BLaER1 treated with 17β-estradiol and CSF1 and Interleukin-3, amounts not matched to agents 10 nM and 100 nM (cell line): ENCODE results near the gene SLC25A21.

Experiments used
- H3K27ac ChIP-seq, 11 experiments: shearing (Covaris generic); formaldehyde crosslinking; 2 replicates each; pipeline ENCODE4 v1.8.1; 2022
- H3K27me3 ChIP-seq, 11 experiments: shearing (Covaris generic); formaldehyde crosslinking; 2 replicates each; pipeline ENCODE4 v1.8.1; 2022
- H3K36me3 ChIP-seq, 11 experiments: shearing (Covaris generic); formaldehyde crosslinking; 2 replicates each; pipeline ENCODE4 v1.8.1; 2022
- H3K4me1 ChIP-seq, 10 experiments: shearing (Covaris generic); formaldehyde crosslinking; 2 replicates each; pipeline ENCODE4 v1.8.1; 2022
- H3K4me2 ChIP-seq, 11 experiments: shearing (Covaris generic); formaldehyde crosslinking; 2 replicates each; pipeline ENCODE4 v1.8.1; 2022
- H3K4me3 ChIP-seq, 10 experiments: shearing (Covaris generic); formaldehyde crosslinking; 2 replicates each; pipeline ENCODE4 v1.8.1; 2022
- H3K9ac ChIP-seq, 11 experiments: shearing (Covaris generic); formaldehyde crosslinking; 2 replicates each; pipeline ENCODE4 v1.8.1; 2022
- H3K9me3 ChIP-seq, 11 experiments: shearing (Covaris generic); formaldehyde crosslinking; replicated peaks in 1 of 11; 2 replicates each; pipeline ENCODE4 v1.8.1; 2022
- H4K20me1 ChIP-seq, 11 experiments: shearing (Covaris generic); formaldehyde crosslinking; 2 replicates each; pipeline ENCODE4 v1.8.1; 2022
- Cebpa-rat ChIP-seq, 11 experiments: shearing (Covaris generic); IDR thresholded peaks; 2 replicates each; pipeline ENCODE4 v1.8.1; 2022

Gene SLC25A21

DNA sequence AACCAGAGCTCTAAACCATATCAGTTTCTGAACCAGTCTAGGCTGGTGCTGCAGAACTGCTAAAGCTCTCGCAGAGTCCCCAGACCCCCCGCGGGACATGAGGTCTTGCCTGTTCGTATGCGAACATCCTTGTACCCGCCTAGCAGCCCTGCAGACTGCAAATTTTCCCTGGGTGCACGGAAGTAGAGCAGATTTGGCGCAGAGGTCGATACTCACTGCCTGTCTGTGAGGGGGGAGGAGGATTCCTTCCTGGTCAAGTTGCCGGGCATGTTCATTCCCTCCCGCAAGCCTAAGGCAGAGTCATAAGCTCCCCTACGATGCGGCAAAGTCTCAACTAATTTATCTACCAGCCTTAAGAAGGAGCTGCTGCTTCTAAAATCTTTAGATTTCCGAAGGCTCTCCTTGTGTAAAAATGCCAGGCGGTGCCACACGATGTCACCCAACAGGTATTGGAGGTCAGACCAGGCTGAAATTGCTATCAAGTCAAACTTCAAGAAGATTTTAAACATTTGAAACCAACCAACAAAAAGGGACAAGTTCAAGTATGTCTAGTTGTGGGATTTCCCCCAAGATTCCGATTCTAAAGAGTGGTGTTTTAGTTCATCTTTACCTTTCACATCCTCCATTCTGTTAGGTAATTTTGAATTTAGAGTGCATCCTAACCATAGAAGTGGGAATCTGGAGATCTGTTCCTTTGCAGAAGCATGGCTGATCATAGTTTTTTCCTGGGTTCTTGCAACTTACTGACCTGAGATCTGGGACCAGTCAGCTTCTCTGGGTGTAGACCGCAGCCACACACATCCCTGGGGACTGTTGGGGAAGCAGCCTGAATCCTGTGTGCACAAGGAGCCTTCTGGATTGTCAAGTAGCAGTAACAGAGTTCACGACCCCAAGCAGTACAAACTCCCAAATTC is 512.3 kb downstream of the SLC25A21 start:
- no peak for TF ChIP-seq Cebpa-rat (IDR thresholded peaks at IDR 0.05)
- Histone ChIP-seq H3K4me2 (peak overlapping the region; percentile 59 to 79 (median 68); a peak in 21 of 22 replicates), H4K20me1 (peaks cover 0 to 8% (median 3%) of the 10 kb centered on the region in 11 experiments; a peak in 4 of 22 replicates), H3K4me1 (peaks cover 20 to 41% (median 32%) of the 10 kb centered on the region in 10 experiments), H3K9me3 (peaks cover 52 to 72% (median 61%) of the 10 kb centered on the region in 11 experiments), H3K27ac (no peak overlapping the region), H3K9ac (no peak overlapping the region), H3K4me3 (0 out of 20 replicates have a peak overlapping the region, but pooled peaks of 1 of the 10 experiments have one; percentile 44), H3K27me3 (peaks cover 64 to 78% (median 68%) of the 10 kb centered on the region in 11 experiments), H3K36me3 (no peaks in the 10 kb centered on the region)

DNA sequence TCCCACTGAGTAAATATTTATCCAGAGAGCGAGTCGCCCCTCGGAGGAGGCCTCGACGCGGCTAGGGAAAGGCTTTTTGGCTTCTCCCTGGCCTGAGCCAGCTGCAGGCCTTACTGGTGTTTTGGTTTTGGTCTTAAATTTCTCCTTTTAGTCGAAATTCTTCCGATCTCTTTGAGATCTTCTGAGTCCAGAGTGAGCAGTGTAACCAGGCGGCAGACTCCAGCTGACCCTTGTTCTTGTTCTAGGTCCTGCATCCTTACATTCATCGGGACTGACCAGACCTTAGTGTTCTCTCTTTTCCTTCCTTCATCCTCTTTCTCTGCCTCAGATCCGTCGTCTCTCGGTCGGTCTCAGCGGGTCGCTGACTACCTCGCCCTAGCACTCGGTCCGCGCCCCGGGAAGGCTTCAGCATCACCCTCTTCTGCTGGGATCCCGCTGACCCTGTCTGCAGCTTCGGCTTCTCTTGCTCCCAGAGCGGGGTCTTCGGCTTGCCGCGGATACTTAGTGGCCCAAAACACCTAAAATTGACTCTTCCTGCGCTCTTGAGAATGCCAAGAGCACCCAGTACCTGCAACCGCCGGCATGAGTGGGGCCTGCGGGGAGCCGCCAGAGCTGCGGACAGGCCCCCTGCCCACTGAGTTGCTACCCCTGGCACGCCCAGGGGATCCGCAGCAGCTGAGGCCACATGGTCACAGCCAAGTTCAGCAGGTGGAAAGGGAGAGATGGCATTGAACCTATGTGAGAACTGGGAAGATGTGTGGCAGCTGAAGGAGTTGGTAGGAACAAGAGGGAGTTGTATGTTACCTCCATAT is 513.2 kb downstream of the SLC25A21 start:
- TF ChIP-seq Cebpa-rat (IDR thresholded peaks at IDR 0.05), result no peak
- Histone ChIP-seq H3K9ac (no peak overlapping the region), H3K36me3 (no peaks in the 10 kb centered on the region), H3K4me1 (peaks cover 20 to 38% (median 29%) of the 10 kb centered on the region in 10 experiments), H3K9me3 (peaks cover 61 to 80% (median 69%) of the 10 kb centered on the region in 11 experiments), H3K27ac (no peak overlapping the region), H3K4me3 (no peak overlapping the region), H3K4me2 (peak overlapping the region; percentile 59 to 79 (median 68); a peak in 18 of 22 replicates), H4K20me1 (peaks cover 0 to 8% (median 3%) of the 10 kb centered on the region in 11 experiments; a peak in 4 of 22 replicates), H3K27me3 (peaks cover 67 to 86% (median 77%) of the 10 kb centered on the region in 11 experiments)

DNA sequence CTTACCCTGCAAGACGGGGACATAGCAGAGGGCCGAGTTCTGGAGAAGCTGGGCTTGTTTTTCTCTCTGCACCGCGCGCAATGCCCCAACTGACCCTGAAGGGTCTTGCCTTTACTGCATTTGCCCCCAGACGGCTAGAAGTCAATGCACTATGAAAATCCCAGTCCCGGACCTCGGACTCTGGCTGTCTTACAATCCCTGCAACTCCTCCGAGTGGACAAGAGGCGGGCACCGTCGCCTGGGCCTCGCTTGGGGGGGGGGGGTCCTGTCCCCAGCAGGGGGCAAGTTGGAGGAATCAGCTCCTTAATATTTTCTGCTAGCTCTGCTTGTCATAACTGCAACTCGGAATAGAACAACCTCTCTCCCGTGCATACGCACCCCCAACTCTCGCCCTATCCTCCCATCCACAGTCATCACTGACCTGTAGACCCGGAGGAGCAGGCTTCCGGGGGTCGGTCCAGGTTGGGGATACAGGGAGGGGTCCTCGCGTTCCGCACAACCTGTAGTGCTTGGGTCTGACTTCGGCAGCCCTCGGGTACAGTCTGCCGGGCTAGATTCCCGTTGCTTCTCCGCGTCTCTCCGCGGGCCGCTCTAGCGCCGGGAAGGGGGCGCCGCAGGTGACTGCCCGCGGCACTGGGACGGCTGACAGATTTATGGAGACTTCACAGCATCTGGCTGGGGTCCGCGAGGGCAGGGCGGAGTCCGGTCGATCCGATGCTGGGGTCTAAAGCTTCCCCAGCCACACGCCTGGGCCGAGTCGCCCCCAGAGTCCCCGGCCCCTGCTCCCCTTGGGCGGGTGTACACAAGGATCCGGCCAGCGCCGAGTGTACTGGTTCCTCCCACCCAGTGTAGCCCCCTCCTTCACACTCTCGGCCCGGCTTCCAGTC is 514.0 kb downstream of the SLC25A21 start:
- Histone ChIP-seq H3K9ac (no peak overlapping the region), H3K4me2 (peak overlapping the region in 6 of 11 experiments; percentile 43 to 84 (median 65); a peak in 7 of 22 replicates)

DNA sequence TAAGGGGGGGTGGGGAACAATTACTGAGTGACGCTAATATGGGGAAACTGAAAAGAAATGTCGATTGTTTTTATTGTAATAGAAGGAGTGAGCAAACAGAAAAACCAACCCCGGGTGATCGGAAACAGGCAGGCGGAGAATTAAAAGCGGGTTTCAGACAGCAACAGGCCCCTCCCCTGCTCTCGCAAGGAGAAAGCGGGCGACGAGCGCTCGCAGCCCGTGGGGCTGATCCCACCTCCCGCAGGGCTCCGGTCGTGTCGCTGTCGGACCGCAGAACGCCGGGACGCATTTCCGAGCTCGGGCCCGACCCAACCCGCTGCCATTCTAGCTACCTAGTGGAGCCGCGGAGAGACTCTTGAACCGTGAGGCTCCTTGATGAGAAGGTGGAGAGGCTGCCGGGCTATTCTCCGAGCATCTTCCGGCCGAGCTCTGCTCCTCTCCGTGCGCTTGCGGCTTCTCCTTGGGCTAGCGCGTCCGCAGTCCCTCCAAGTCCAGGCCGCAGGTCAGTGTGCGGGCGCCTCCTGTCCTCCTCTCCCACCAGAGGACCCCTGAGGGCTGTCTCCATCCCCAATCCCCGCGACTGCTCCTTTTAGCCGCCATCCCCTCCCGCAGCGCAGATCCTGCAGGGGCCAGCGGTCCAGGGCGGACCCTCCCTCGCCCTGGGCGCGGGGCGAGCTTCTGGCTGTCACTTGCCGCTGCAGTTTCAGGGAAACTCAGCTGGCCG is 514.8 kb downstream of the SLC25A21 start:
- Histone ChIP-seq H3K4me2 (peak overlapping the region; percentile 43 to 84 (median 64)), H3K9me3 (peaks cover 56 to 74% (median 64%) of the 10 kb centered on the region in 11 experiments), H3K27ac (no peak overlapping the region), H3K27me3 (peaks cover 67 to 91% (median 82%) of the 10 kb centered on the region in 11 experiments), H3K36me3 (no peaks in the 10 kb centered on the region), H4K20me1 (peaks cover 0 to 8% (median 3%) of the 10 kb centered on the region in 11 experiments; a peak in 4 of 22 replicates), H3K4me1 (peaks cover 17 to 31% (median 23%) of the 10 kb centered on the region in 10 experiments), H3K4me3 (peak overlapping the region; percentile 32 to 65 (median 52)), H3K9ac (no peak overlapping the region; a peak in 1 of 22 replicates)
- TF ChIP-seq Cebpa-rat (IDR thresholded peaks at IDR 0.05), result no peak

More for the DNA sequence above, 514.0 kb downstream of the SLC25A21 start:
- Histone ChIP-seq H3K36me3 (no peaks in the 10 kb centered on the region), H3K4me1 (peaks cover 20 to 31% (median 23%) of the 10 kb centered on the region in 10 experiments), H3K27me3 (peaks cover 67 to 95% (median 82%) of the 10 kb centered on the region in 11 experiments), H4K20me1 (peaks cover 0 to 8% (median 3%) of the 10 kb centered on the region in 11 experiments; a peak in 4 of 22 replicates), H3K9me3 (peaks cover 64 to 82% (median 72%) of the 10 kb centered on the region in 11 experiments), H3K27ac (no peak overlapping the region), H3K4me3 (peak overlapping the region in 9 of 10 experiments; percentile 32 to 65 (median 52); a peak in 11 of 20 replicates)
- TF ChIP-seq Cebpa-rat (IDR thresholded peaks at IDR 0.05), result no peak

DNA sequence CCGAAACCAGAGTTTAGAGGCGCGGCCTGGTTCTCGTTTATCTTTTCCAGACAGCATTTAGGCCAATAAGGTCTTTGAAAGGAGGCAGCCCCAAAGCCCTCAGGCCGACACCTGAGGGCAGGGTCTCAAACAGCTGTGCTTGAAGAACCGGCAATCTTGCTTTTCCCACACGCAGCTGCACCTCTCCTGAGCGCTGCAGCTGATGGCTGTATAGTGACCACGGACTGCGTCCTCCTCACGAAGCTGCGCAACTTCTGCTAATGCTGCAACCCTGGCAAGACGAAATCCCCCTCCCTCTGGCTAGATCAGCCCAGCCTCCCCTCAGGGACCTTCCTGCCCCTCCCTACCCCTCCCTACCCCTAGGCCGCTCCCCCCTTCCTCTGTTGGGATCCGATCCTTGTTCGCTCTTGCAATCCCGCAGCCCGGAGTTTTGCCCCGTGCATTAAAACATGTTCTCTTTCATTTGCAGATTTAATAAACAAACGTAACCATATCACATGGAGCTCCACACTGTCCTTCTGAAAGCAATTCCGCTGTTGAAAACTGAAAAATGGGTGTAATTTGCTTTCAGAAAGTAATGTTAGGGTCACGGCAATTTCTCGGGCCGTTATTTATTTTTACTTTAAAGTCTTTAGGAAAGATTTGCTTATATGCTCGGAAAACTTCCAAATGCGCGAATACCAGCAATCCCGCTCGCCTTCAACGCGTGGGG is 515.6 kb downstream of the SLC25A21 start:
- peak overlapping the region; percentile 32 to 65 (median 52); a peak in 19 of 20 replicates for H3K4me3 ChIP-seq
- H3K27ac ChIP-seq, result no peak overlapping the region
- peaks cover 67 to 85% (median 81%) of the 10 kb centered on the region in 11 experiments for H3K27me3 ChIP-seq
- H3K4me1 ChIP-seq, result peaks cover 17 to 31% (median 23%) of the 10 kb centered on the region in 10 experiments
- H4K20me1 ChIP-seq, result peaks cover 0 to 8% (median 3%) of the 10 kb centered on the region in 11 experiments; a peak in 4 of 22 replicates
- TF ChIP-seq Cebpa-rat (IDR thresholded peaks at IDR 0.05), result no peak
- no peaks in the 10 kb centered on the region for H3K36me3 ChIP-seq
- peak overlapping the region; percentile 43 to 84 (median 64) for H3K4me2 ChIP-seq
- H3K9me3 ChIP-seq, result peaks cover 51 to 69% (median 60%) of the 10 kb centered on the region in 11 experiments
- no peak overlapping the region; a peak in 1 of 22 replicates for H3K9ac ChIP-seq

DNA sequence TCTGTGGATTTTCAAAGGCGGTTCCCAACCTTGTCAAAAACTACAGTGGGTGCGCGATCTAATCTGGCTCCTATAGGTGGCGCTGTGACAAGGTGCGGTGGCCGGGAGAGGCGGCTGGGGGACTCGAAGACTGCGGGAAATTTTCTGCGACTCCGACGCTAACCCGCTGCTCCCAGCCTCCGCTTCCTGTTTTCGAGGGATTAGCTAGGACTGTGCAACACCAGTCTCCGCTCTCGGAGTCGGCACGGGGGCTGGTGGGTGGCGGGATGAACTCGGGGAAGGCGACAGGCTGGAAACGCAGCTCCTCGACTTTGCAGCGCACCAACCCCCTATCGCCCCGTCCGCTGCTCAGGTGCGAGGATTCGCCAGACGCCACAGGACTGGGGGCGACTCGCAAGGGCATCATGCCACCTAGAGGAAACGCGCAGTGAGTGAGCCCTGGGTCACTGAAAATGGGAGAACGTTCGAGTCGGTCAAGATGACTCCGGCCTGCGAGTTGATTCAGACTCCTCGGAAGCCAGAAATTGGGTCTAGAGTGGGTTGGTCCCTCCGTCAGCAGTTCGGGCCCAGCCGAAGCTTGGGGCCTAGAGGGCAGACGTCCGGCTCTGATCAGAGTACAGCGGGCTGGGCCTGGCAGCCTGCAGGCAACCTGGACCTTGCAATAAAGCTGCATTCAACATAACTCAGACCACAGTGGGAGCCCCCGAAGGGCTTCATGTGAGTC is 516.3 kb downstream of the SLC25A21 start:
- H3K27me3 ChIP-seq, result peaks cover 62 to 78% (median 74%) of the 10 kb centered on the region in 11 experiments
- H3K9me3 ChIP-seq, result peaks cover 51 to 63% (median 59%) of the 10 kb centered on the region in 11 experiments
- no peak for TF ChIP-seq Cebpa-rat (IDR thresholded peaks at IDR 0.05)
- H3K4me1 ChIP-seq, result peaks cover 15 to 26% (median 18%) of the 10 kb centered on the region in 10 experiments
- no peak overlapping the region for H3K27ac ChIP-seq
- peak overlapping the region; percentile 43 to 84 (median 64); a peak in 19 of 22 replicates for H3K4me2 ChIP-seq
- H3K4me3 ChIP-seq, result peak overlapping the region; percentile 10 to 65 (median 52); a peak in 14 of 20 replicates
- H4K20me1 ChIP-seq, result peaks cover 0 to 8% (median 3%) of the 10 kb centered on the region in 11 experiments; a peak in 4 of 22 replicates
- no peaks in the 10 kb centered on the region for H3K36me3 ChIP-seq
- no peak overlapping the region for H3K9ac ChIP-seq
